Metanephros (tissue), 2 donors: Measurements from ENCODE around the gene TOMT. TPM values are rescaled to one million over a fixed set of nuclear protein-coding genes. Genes with fewer than 3 reads are reported as not detected.

ENCODE experiments used
- small RNA-seq: library from RNA; depleted of rRNA; stranded (forward); fragments of <200 nt; gene quantifications from one replicate; pipeline ENCODE3, GENCODE V24; 2014; ENCODE audit warnings: low replicate concordance
- total RNA-seq: library from RNA; depleted of rRNA; stranded (reverse); fragments of >200 nt; gene quantifications from one replicate; pipeline ENCODE4 v1.2.3, GENCODE V29; 2014

TOMT gene
- total RNA-seq: not detected

DNA sequence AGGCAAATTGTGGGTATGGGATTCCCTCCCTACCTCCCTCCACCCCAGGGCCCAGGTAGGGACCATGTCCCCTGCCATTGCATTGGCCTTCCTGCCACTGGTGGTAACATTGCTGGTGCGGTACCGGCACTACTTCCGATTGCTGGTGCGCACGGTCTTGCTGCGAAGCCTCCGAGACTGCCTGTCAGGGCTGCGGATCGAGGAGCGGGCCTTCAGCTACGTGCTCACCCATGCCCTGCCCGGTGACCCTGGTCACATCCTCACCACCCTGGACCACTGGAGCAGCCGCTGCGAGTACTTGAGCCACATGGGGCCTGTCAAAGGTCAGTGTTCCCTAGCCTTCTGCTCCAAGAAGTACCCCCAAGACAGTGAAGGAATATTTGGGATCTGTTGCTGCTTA is at the start of gene TOMT:
Gene TOMT, plus strand, starts transcription at position 37 of the 400 bp plus-strand sequence. Its CDS starts 28 bp downstream, at position 65.

GRCh38 chr11:72080326-72081183 is 25.2 kb upstream of the TOMT start, which contains the start of the genes LRRC51 and NUMA1:
LRRC51 (plus strand) TSS chr11:72080850; CDS start chr11:72089084, 8,234 bp downstream.
NUMA1 (minus strand) TSS chr11:72080542; CDS start chr11:72035943, 44,599 bp downstream.

GRCh38 chr11:72102946-72103753 is 2.6 kb upstream of the TOMT start, which contains the start of gene LAMTOR1:
LAMTOR1 (minus strand) TSS chr11:72103297; CDS start chr11:72103224, 73 bp downstream.

GRCh38 chr11:72112143-72112977 is 6.6 kb downstream of the TOMT start, which contains the start of gene ANAPC15:
ANAPC15 (minus strand) TSS chr11:72112695; CDS start chr11:72111276, 1,419 bp downstream.

DNA sequence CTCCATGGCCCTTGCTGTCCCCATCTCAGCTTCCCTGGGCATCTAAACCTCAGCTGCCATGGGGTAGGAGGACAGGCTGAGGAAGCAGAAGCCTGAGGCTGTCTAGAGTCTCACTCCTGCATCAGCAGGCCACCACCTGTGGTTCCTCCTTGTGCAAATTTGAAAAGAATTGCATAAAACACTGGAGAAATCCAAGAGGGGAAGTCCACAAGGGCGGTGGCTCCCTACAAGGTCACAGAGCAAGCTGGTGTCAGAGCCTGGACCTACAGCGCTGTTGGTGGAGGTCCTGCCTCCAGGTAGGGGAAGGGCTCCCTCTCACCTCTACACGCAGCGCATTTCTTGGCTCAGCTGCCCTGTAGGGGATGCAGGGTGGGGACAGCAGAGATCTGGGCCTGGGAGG is 29.7 kb downstream of the TOMT start, which contains the start of gene FOLR3:
Gene FOLR3, plus strand, starts transcription at position 253 of the 400 bp plus-strand sequence. CDS start 228 bp downstream, outside the sequence.

Small RNA genes within 50 kb of the gene (small RNA-seq; reads per million reads assigned to genes)
- gene MIR3165: not detected

Other genes starting within 250 kb of the TOMT start
- gene DEFB131B, start 227.5 kb upstream of the TOMT start, total RNA-seq: not detected
- gene XNDC1N, start 177.3 kb upstream of the TOMT start, total RNA-seq: 14.9 TPM
- 33.5 TPM for gene RNF121, start 176.9 kb upstream of the TOMT start, total RNA-seq
- gene IL18BP, start 107.0 kb upstream of the TOMT start, total RNA-seq: 4.9 TPM
- 313 TPM for gene NUMA1, start 25.4 kb upstream of the TOMT start, total RNA-seq
- gene LRRC51, start 25.1 kb upstream of the TOMT start, total RNA-seq: 11.5 TPM
- 85.5 TPM for gene LAMTOR1, start 2.6 kb upstream of the TOMT start, total RNA-seq
- gene ANAPC15, start 6.8 kb downstream of the TOMT start, total RNA-seq: 11.7 TPM
- 2.3 TPM for gene FOLR3, start 29.8 kb downstream of the TOMT start, total RNA-seq
- 20.3 TPM for gene FOLR1, start 86.2 kb downstream of the TOMT start, total RNA-seq
- gene FOLR2, start 110.9 kb downstream of the TOMT start, total RNA-seq: 23.8 TPM
- 112 TPM for gene INPPL1, start 118.8 kb downstream of the TOMT start, total RNA-seq
- not detected for gene PHOX2A, start 138.3 kb downstream of the TOMT start, total RNA-seq